GM21360 (cell line): ENCODE data around the gene ZNF407.

Experiments
- ATAC-seq: cut with Tn5 transposase; IDR thresholded peaks from one replicate; pipeline ENCODE4 v1.9.1; 2021; ENCODE audit warnings: mild to moderate bottlenecking, moderate library complexity; ENCODE audit not compliant: unreplicated experiment

The ZNF407 gene

DNA sequence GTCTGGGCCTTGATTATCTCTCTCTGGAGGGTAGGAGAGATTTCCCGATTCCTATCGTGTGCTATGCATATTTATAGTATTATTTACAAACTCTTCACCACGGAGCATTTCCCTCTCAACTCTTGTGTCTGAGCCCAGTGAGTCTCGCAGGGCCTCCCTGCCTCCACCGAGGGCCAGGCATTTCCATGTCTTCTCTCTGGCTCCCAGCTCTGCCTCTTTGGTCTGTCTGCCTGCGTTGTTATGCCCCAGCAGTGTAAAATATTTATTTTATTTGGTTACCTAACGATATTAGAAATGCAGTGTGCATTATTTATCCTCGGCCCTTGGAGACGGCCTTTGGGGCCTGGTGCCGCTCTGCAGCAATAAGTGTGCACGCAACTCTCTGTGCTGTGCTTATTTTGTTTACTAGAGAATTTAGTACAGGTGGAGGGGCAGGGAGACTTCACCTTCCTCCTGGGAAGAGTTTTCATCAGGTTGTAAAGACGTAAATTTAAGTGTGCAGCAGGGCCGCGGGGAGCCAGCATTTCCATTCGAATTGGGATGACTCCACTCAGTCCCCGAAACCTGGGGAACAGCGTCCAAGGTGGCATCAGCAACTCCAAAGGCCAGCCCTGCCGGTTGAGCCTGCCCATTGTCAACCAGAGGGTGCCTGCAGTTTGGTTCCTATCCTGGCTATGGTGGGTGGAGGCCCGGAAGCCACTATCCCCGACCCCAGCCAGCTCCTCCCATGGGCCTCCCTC lies 511.1 kb downstream of the ZNF407 start:
- ATAC-seq = no peak

GRCh38 chr18:75109319-75109691 lies 511.6 kb downstream of the ZNF407 start:
- no peak for ATAC-seq

DNA sequence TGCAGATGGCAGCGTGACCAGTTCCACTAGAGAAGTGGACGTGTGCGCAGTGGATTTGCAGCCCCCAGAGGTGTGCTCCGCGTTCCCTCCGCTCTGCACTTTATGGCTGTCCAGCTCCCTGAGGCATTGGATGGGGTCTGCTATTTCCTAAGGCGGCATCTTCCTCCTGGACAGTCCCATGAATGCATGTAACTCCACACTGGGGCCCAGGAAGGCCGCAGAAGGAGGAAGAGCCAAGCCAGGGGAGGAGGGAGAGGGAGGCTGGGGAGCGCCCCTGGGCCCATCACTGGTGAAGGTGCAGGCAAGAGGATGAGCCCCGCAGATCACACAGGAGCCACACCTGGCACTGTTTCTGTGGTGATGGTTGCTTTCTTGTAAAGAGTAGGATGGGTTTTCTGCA lies 512.1 kb downstream of the ZNF407 start:
- no peak for ATAC-seq

- ATAC-seq = no peak
These were observed 512.6 kb downstream of the ZNF407 start for GRCh38 chr18:75110311-75110710.

DNA sequence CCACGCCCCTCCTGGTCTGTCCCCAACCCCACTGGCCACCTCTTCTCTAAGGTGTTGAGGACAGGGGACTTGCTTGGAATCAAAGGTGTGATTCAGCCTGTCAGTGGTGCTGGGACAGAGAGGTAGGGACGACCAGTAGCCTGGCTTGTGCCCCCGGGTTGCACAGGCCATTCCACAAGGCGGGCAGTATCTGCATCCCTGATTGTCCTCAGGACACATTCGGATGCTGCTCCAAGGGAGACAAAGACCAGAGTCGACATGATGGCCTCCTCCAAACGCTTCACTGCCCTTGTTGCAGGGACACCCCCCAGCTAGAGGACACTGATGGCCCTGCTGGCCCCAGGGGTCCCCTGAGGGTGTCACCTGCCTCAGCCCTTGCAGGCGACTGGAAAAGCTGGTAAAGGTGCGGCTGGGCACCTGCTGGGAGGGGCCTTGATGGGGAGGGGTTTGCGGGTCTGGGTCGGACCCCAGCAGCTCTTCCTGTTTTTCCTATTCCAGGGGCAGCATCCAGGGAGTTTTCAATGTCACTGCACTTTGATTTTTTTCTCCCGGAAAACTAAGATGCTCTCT lies 513.3 kb downstream of the ZNF407 start:
- ATAC-seq = no peak

DNA sequence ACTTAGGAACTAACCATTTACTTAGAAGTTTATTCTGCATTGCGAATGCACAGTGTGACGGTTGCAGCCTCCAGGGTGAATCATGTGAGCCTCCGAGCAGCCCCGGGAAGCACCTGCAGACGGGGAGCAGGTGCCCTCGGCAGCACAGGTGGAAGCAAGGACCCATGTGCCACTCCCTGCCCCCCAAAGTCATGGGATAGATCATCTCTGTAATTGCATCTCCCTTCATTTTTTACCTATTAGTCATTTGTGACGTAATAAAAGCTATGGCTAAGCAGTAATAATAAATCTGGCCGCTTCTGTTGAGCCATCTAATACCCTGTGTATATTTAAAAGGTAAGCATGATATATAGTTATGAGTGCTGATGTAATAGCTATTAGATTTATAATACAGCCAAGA lies 514.1 kb downstream of the ZNF407 start:
- ATAC-seq = no peak

DNA sequence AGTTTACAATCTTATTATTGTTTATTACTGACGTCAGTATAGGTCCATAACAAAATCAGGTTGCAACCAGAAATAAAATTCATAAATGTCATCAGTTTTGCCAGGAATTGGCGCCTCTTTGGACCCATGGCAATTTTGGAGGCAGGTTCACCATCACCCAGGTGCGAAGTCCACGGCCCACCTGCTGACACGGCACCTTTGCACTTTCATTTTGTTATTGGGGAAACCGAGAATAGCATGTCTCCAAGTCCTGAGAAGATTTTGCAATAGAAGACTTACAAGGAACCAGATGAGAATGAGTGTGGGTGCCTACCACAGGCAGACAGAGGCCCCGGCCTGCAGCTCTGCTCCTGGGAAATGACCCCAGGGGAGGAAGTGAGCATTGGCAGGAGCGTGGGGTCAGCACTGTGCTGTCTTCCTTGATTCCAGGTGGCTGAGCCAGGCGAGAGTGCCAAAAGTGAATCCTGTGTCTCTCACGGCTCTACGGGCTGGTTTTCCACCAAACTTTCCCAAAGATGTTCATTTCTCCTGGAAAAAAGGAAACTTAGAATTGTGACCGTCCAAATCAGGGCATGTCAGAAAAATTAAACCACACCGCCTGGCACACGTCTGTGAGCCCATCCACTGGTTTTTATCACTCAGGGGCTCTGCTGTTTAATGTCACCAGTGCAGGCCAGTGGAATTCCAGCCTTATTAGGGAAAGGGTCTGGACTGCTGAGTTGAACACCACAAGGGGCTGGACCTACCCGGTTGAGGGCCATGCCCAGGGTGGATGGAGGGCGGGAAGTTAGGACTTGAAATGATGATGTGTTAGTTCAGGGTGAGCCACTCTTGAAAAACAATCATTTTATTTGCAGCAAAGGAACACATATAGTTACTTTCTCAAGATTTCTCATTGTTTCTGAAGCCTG lies 514.8 kb downstream of the ZNF407 start:
- ATAC-seq = no peak

GRCh38 chr18:75113455-75113854 lies 515.8 kb downstream of the ZNF407 start:
- no peak for ATAC-seq

DNA sequence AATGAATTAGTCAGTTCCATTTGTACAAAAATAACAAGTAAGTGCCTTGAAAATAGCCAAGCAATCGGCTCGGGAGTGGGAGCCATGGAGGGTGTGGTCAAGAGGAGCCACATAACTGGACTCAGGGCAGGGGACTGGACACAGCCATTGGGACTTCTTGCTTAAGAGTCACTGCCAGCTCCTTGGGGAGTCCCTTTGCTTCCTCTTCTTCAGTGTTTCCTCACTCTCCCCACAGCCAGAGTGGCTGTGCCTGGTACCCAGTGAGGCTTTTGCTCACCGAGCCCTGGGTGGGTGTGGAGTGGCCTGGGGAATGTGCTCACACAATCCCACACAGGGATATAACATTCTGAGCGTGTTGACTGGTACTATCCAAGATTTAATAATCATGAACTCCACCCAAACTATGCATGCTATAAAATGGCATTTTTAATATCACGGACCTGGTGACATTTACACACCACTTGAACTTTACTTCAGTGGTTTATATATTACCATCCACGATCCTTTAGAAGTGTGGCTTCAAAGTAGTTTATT lies 516.6 kb downstream of the ZNF407 start:
- no peak for ATAC-seq
